Fibroblast of skin of back (primary cell): ENCODE data around the gene DNAJB8.

Source experiments
- DNase-seq: peaks from one replicate; pipeline ENCODE4 v3.0.0-alpha.2; 2013

DNAJB8 gene

GRCh38 chr3:128463771-128464170 lies 2.9 kb downstream of the DNAJB8 start:
- DNase-seq, result no peak

DNA sequence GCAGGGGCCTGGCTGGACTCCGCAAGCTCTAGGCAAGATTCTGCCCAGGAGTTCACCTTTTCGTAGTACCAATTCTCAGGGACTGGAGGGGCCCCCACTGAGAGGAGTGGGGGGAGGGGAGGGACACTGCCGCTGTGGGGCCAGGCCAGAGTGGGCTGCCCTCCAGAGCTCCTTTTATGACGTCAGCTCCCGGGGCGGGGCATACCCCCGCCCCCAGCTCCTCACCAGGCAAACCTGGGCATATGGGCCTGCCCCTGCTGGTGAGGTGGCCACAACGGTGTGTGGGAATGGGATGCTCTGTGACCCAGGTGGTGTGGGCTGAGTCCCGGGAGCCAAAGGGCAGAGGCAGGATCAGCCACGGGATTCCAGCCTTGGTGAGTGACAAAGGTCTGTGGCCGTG lies 3.3 kb downstream of the DNAJB8 start:
- no peak for DNase-seq

GRCh38 chr3:128462931-128463330 lies 3.8 kb downstream of the DNAJB8 start:
- no peak for DNase-seq

- DNase-seq, result no peak
Observed at GRCh38 chr3:128462341-128462910, 4.3 kb downstream of the DNAJB8 start.

GRCh38 chr3:128461731-128462130 lies 5.0 kb downstream of the DNAJB8 start:
- DNase-seq, result no peak

- no peak for DNase-seq
Observed at GRCh38 chr3:128459461-128459820, 7.2 kb downstream of the DNAJB8 start.

DNA sequence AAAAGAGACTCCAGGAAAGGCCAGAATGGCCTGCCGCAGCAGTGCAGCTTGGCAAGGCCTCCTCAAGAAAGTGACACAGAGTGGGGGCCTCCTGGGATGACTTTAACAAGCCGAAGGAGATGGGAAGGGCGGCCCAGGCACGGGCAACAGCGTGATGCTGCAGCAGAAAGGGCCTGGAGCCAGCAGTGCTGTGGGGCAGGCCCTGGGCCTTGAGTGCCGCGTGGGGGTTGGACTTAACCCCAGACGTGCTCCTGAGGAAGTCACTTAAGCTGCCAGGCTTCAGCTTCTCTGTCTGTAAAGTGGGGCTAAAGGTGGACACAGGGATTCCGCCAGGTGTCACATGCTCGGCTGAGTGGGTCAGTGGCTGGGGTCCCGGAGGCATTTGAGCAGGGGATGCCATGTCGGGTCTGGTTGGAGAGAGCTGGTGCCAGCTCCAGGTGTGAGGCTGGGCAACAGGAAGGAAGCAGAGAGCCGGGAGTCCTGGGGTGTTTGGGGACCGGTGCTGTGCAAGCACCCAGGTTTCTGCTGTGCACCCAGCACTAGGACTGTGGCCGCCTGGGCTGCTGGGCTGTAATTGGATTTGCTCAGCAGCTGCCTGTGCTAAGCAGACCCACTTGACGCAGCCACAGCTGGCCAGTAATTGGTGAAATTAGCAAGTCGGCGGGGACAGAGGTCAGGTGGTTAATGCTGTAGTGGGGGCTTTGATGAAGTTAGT lies 7.8 kb downstream of the DNAJB8 start:
- DNase-seq, result no peak

- DNase-seq, result no peak
Observed at GRCh38 chr3:128457937-128458336, 8.8 kb downstream of the DNAJB8 start.

DNA sequence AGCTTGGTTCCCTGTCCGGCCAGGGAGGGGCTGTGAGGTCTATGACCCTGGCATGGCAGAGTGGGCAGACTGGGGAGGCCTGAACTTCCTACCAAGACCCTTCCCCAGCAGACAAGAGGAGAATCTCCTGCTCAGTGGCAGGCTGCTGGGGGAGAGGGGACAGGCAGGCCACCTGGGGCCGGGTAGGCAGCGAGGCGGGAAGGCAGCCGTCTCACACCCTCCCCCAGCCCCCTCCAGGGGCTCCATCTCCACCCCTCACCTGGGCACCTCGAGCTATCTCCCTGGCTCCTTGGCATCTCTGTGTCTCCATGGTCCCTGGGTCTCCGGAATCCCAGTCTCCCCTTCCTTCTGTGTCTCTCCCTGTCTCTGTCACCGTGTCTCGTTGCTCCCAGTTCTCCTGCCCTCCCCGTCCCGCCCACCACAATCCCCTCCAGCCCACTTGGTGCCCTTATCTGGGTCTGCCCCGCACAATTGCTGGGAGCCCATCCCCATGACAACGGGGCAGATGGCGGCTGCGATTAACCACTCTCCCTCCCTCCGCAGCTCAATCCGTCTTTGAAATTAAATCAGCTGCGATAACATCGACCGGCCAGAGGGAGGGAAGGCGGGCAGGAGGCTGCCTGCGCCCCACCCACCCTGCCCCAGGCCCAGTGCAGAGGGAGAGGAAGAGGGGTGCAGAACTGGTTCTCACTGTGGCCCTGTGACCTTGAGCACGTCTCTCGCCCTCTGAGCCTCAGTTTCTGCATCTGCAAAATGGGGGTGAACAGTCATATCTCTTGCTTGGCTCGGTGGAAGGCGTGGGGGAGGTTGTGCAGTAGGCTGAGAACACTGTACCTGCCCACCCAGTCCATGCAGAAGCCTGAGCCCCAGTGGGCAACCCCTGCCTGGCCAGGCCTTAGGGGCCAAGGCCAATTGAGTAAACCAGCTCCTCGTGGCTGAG lies 9.6 kb downstream of the DNAJB8 start:
- DNase-seq, result no peak

GRCh38 chr3:128455786-128456748 lies 10.6 kb downstream of the DNAJB8 start:
- no peak for DNase-seq

GRCh38 chr3:128455116-128455515 lies 11.6 kb downstream of the DNAJB8 start:
- no peak for DNase-seq

DNA sequence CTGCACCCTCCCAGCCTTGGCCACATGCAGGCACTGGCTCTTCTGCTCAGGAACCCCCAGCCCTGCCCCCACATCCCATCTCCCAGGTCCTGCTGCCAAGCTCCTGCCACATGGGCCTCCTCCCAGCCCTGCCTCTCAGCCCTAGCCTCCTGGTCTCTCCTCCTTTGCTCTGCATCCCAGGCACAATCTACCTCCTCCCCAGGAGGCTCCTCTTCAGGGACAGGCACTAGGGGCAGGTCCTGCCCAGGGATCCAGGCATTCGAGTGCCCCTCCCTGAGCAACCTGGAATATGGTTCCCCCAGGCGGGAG lies 12.4 kb downstream of the DNAJB8 start:
- no peak for DNase-seq

GRCh38 chr3:128453501-128454309 lies 13.0 kb downstream of the DNAJB8 start:
- no peak for DNase-seq

GRCh38 chr3:128452678-128453275 lies 13.9 kb downstream of the DNAJB8 start:
- no peak for DNase-seq

- no peak for DNase-seq
Observed at GRCh38 chr3:128452120-128452519, 14.6 kb downstream of the DNAJB8 start.

- DNase-seq, result no peak
Observed at GRCh38 chr3:128449111-128449638, 17.5 kb downstream of the DNAJB8 start.

DNA sequence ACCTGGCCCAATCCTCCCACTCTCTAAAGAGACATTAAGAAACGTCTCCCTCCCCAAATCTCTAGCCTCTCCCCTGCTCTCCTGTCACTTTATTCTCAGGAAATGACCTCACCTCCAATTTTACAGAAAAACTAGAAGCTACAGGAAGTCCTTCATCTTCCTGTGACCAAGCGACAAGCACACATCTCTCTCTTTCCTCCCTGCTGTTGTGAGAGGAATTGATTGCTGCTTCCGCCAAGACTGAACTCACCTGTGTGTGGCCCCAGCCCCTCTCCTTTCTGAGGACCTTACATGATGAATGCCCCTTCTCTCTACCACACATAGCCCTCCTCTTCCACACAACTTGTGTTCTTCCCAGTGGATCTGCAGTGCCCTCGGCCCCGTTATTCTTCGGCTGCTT lies 18.2 kb downstream of the DNAJB8 start:
- no peak for DNase-seq

- no peak for DNase-seq
Observed at GRCh38 chr3:128447561-128448013, 19.1 kb downstream of the DNAJB8 start.

GRCh38 chr3:128446821-128447220 lies 19.9 kb downstream of the DNAJB8 start:
- DNase-seq, result no peak

DNA sequence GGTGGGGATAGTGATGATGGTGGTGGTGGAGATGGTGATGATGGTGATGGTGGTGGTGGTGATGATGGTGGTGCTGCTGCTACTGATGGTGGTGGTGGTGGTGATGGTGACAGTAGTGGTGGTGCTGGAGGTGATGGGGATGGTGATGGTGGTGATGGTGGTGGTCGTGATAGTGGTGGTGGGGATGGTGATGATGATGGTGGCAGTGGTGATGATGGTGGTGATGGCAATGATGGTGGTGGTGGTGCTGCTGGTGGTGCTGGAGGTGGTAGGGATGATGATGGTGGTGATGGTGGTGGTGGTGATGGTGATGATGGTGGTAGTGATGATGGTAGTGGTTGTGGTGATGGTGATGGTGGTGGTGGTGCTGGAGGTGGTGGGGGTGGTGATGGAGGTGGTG lies 21.3 kb downstream of the DNAJB8 start:
- DNase-seq, result no peak

- DNase-seq, result no peak
Observed at GRCh38 chr3:128443771-128444170, 22.9 kb downstream of the DNAJB8 start.
